Measurements from ENCODE around the gene CD44.

CD44 gene

GRCh38 chr11:35158701-35159510, 19.9 kb downstream of the CD44 start:
- DNase-seq (ENCODE audit: low read depth), result no peak

- no peak for DNase-seq (ENCODE audit: low read depth)
These were observed 21.4 kb downstream of the CD44 start for GRCh38 chr11:35160246-35160824.

DNA sequence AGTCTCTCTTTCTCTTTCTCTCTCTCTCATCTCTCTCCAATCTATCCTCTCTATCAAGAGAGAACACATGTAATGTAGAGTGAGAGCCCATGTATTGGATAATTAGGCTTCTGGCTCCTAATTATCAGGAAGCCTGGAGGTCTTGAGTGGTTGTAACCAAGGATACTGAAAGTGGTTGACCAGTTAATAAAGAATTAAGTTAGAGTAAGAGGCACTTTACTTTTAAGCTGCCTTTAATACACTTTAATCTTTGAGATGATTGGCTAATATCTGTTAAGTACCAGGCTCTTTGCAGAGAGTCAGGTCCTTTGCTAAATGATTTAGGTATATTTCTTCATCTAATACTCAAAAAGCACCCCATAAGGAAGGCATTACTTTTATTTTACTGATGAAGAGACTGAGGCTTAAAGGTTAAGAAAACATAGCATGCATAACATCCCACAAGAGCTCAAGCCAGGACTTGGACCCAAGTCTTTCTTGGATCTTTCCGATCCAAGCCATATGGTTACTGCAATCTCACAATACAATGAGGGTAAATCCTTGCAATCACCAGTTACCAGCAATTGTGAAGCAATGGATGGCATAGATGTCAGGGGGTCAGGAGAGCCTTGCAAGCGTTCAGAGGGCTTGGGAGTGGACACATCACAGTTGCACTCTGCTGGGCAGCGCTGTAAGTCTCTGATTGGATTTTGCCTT, 22.1 kb downstream of the CD44 start:
- DNase-seq (ENCODE audit: low read depth), result no peak

DNA sequence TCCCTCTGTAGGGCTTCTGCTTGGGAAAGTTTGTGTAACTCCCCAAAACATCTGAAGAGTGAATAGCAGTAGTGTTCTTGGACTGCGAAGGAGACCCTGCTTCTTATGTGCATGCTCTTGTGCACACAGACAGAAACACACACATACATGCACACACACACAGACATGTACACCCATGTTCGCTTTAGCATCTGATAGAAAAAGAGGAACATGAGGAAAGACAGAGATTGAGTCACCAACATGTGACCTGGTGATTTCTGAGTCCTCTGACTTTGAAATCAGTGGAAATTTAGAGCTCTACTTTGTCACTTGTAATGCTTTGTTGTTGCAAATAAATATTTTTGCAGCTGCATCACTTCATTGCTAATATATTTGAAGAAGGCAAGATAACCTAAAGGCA, 23.8 kb downstream of the CD44 start:
- no peak for DNase-seq (ENCODE audit: low read depth)

- no peak for DNase-seq (ENCODE audit: low read depth)
These were observed 24.2 kb downstream of the CD44 start for GRCh38 chr11:35163209-35163608.

DNA sequence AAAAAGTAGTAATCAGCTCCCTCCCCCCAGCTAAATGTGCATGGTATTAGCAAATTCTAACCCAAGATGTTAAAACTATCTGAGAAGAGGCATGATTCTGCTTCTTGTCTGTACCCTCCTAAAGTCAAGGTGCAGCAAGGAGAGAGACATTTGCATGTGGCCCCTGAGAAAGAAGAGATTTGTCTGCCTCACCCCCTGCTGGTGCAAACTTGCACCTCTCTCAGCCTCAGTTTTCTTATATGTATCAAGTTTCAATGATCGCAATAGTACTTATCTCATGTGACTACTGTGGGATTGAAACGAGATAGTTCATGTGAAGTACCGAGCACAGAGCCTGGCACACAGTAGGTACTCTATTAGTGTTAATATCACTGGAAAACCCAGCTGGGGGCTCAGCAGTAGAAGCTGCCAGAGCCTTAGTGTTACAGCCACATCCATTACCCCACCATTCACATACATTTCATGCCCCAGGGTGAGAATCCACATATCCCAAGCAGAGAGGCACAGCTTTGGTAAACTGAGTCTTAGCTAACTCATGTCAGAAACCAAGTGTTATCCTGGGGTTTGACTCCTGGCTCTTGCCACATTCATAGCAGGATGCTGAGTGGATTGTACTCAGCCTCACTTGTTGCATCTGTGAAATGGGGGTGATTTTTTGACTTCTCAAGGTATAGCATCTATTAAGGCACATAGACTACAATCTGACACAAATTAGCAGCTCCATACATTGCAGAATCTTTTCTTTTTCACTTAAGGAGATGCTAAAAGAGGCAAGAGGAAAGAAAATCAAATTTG, 24.9 kb downstream of the CD44 start:
- DNase-seq (ENCODE audit: low read depth), result no peak

- DNase-seq (ENCODE audit: low read depth), result no peak
These were observed 26.1 kb downstream of the CD44 start for GRCh38 chr11:35165030-35165422.

DNA sequence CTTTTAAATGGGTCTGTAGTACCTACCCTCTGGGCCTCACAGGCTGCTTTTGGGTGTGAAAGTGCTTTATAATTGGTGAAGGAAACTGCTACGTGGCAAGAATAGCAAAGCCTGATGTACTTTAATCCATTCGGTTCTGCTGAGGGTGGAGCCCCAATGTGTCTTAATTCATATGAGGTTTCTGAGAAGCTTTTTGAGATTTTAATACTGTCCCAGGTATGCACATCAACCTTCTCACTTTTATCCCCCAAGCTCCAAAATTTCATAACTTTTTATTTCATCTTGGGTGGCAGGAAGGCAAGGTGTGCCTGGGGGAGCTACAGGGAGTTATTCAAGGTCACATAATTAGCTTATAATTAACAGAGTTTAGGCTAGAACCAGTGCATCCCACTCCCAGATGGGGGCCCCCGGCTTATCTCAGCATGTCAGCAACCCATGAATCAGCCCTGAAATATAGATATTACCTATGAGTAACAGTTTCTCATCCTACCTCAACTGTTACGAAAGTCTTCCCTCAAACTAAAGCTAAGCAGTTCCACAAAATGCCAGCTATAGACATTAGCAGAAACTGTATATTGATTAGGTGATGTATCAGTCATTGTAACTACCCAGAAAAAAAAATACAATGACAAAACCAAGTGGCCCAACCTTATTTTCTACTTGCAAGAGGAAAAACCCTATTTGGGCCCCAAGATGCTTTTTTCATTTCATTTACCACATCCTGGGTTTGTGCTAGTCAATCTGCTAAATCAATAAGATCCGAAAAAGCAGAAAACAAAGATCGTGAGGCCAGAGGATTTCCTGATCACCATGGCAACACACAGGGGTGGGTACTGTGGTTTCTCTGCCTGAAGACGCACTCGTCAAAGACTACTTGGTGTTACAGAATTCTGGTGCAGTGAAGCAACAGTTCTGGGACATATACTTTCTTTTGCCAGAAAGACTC, 26.7 kb downstream of the CD44 start:
- no peak for DNase-seq (ENCODE audit: low read depth)

- DNase-seq (ENCODE audit: low read depth), result no peak
These were observed 27.7 kb downstream of the CD44 start for GRCh38 chr11:35166369-35167360.

- no peak for DNase-seq (ENCODE audit: low read depth)
These were observed 28.5 kb downstream of the CD44 start for GRCh38 chr11:35167426-35167954.

- DNase-seq (ENCODE audit: low read depth), result no peak
These were observed 29.7 kb downstream of the CD44 start for GRCh38 chr11:35168671-35169070.

DNA sequence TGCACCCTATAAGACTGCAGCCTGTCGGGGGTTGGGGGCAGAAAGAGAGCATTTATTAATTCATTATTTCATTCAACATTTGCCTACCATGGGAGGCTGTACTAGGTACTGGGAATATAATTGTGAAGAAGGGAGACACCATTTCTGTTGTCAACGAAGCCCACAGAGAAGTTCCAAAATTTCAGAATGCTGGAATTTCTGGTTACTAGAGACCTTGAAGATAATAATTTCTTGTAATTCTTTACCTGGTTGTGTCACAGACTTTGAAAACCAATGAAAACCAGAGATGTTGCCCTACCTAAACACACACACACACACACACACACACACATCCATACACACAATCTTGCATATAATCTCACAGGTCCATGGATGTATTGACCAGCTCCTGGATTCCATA, 30.1 kb downstream of the CD44 start:
- DNase-seq (ENCODE audit: low read depth), result no peak

DNA sequence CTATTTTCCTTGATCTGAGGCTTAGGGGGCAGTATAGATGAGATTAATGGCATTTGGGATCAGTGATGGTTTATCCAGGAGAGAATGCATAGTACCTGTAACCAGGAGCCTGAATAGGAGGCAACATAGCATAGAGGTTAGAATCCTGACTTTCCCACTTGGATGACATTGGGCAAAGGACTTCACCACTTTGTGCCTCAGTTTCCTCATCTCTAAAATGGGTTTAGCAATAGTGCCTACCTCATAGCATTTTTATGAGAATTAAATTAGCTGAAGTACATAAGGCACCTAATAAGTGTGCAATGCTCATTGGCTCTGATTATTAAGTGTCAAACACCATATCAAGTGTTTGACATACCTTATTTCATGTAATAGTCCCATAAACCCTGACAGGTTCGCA, 30.8 kb downstream of the CD44 start:
- no peak for DNase-seq (ENCODE audit: low read depth)

DNA sequence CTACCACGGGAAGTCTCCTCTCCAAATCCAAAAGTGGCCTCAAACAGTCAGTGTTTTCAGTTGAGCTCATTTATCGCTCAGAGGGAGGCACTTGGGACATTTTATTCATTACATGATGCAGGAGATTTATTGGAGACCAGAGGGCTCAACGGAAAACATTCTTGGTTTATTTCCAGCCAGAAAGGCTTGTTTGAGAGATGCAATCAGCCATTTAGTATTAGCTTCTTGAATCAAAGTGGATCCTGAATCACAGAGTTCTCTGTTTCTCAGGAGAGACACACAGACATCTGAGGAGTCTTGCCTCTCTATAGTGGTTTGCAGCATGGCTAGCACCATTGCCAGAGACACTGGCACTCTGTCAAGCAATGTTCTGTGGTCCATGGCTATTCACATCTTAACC, 31.5 kb downstream of the CD44 start:
- DNase-seq (ENCODE audit: low read depth), result no peak

DNA sequence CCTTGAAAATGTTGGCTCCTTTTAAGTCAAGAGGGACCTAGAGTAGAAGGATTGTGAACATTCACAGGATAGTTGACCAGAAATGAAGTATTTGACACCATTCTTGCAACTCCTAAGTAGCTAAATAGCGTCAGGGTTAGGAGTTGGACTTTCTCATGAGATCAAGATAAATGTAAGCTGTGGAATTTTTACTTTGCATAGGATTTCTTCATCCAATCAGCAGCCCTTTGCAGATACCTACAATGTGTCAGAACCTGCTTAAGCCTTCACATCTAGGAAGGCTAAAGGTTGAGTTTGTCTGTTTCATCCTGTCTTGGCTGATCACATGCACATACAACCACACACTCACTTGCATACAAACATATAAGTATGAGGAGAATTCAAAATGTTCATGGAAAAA, 32.3 kb downstream of the CD44 start:
- no peak for DNase-seq (ENCODE audit: low read depth)

DNA sequence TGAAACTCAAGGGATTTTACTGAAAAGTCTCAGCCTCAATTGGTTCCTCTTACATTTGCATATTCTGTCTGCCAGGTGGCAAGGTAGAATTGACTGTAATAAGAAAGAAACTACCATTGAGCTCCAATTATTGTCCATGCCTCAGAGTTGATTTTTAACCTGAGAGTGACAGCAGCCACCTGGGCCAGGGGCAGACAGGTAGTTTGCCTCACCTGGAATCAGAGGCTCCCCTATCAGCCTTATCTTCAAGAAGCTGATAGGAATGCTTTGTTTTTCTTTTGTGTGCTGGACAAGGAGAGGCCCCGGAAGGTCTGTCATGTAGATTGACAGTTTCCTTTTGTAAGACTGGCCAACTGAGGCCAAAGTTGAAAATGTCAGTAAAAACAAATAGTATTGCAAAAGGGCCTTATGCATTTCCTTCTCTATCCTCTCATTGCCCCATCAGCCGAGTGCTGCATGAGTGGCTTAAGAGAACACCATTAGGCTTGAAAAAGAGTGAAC, 34.1 kb downstream of the CD44 start:
- no peak for DNase-seq (ENCODE audit: low read depth)

DNA sequence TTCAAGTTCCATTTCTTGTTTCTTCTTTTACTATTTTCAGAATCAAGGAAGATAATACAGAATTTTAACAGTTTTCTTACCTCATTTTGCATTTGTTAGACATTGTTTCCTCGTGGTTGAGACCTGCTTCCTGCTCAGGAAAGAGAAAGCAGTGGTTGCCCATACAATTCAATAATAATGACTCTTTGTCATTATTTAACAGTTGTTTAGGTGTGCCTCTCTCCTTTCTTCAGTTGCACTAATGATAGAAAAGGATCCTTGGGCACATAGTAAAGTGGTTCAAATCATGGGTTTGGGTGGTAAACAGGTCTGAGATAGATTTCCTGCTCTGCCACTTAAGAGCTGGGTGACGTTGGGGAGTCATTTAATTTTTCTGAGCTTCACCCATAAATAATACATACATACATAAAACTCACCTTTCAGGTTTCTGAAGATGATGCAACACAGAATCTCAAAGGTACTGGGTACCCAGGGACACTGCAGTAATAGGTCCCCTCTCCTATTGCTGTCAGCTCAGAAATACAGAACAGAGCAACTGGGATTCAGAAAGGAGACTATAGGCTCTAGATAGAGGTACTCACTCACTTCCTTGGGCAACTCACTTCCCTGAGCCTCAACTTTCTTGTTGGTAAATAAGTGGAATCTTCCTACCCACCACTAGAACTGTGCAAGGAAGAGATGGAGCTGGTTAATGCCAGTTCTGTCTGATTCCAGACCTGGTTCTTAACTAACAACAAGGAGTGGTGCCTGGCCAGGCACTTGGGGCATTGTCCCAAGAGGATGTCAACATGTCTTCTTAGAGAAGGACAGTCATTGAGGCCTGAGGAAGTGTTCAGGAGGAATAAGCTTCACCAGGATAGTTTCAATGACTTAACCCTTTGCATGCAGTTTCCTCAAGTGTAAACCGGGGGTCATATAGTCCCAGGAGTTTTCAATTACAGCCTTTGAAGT, 34.9 kb downstream of the CD44 start:
- DNase-seq (ENCODE audit: low read depth), result no peak

DNA sequence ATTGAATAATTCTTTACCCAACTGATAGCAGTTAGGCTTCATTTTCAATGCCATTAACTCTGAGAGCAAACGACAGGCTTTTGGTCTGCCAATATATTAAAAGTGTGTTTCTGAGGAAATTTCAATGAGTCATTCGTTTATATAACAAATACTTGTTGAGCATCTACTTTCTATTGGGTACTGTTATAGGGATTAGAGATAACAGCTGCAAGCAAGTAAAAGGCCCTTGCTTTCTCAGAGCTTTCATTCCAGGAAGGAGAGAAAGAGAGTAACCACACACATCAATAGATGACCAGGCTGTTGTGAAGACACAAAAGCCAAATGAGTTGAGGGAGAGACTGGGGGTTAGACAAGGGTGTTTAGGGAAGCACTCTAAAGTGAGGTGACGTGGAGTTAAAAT, 35.7 kb downstream of the CD44 start:
- DNase-seq (ENCODE audit: low read depth), result peak; percentile 64
